CD4-positive, alpha-beta T cell treated with Interleukin-17A for 4 hours (primary cell): ENCODE measurements around the gene SLC47A2.

ENCODE experiments used
- DNase-seq: peaks from one replicate; pipeline ENCODE4 v3.0.0-alpha.2; 2020; ENCODE audit warnings: mixed read lengths

The SLC47A2 gene

GRCh38 chr17:19664136-19664820 is 52.1 kb downstream of the SLC47A2 start:
- no peak for DNase-seq

GRCh38 chr17:19663097-19663496 is 53.3 kb downstream of the SLC47A2 start:
- DNase-seq: no peak

- no peak for DNase-seq
Measured at GRCh38 chr17:19661121-19661520, 55.3 kb downstream of the SLC47A2 start.

- DNase-seq: no peak
Measured at GRCh38 chr17:19660219-19660870, 56.0 kb downstream of the SLC47A2 start.

GRCh38 chr17:19659366-19660177 is 56.8 kb downstream of the SLC47A2 start:
- no peak for DNase-seq

- no peak for DNase-seq
Measured at GRCh38 chr17:19656851-19657581, 59.4 kb downstream of the SLC47A2 start.

GRCh38 chr17:19656336-19656735 is 60.0 kb downstream of the SLC47A2 start:
- DNase-seq: no peak

GRCh38 chr17:19654896-19655295 is 61.5 kb downstream of the SLC47A2 start:
- DNase-seq: no peak

GRCh38 chr17:19654342-19654886 is 62.0 kb downstream of the SLC47A2 start:
- DNase-seq: no peak

- DNase-seq: no peak
Measured at GRCh38 chr17:19652595-19652994, 63.8 kb downstream of the SLC47A2 start.

GRCh38 chr17:19651451-19652238 is 64.7 kb downstream of the SLC47A2 start:
- no peak for DNase-seq

GRCh38 chr17:19650826-19651225 is 65.6 kb downstream of the SLC47A2 start:
- no peak for DNase-seq

GRCh38 chr17:19649274-19649541 is 67.2 kb downstream of the SLC47A2 start:
- no peak for DNase-seq

GRCh38 chr17:19648475-19649273 is 67.7 kb downstream of the SLC47A2 start, which contains the start of gene ALDH3A2:
Gene ALDH3A2, plus strand, starts transcription at chr17:19648751. Its CDS starts 221 bp downstream, at chr17:19648972.
- DNase-seq: peak; percentile 94

GRCh38 chr17:19647697-19648474 is 68.5 kb downstream of the SLC47A2 start:
- peak; percentile 51 for DNase-seq

- DNase-seq: peak; percentile 13
Measured at GRCh38 chr17:19646788-19647696, 69.3 kb downstream of the SLC47A2 start.

GRCh38 chr17:19645734-19646201 is 70.6 kb downstream of the SLC47A2 start:
- DNase-seq: peak; percentile 61

GRCh38 chr17:19644493-19645210 is 71.7 kb downstream of the SLC47A2 start:
- DNase-seq: no peak
